Left ventricle myocardium inferior (tissue), 1 donor: ENCODE measurements around the gene PRKCQ. TPM values are rescaled to one million over a fixed set of nuclear protein-coding genes. Genes with fewer than 3 reads are reported as not detected.

ENCODE experiments used
- DNase-seq: peaks from one replicate; pipeline ENCODE4 v3.0.0-alpha.2; 2020
- H3K27ac ChIP-seq: fragments of 200-600 bp; replicated peaks from 2 replicates; pipeline ENCODE4 v1.8.0; 2021
- H3K27me3 ChIP-seq: fragments of 200-600 bp; 2 replicates; pipeline ENCODE4 v1.8.0; 2021; ENCODE audit warnings: low read depth
- H3K36me3 ChIP-seq: fragments of 200-600 bp; 2 replicates; pipeline ENCODE4 v1.8.0; 2021
- H3K4me1 ChIP-seq: fragments of 200-600 bp; 2 replicates; pipeline ENCODE4 v1.8.0; 2021
- H3K4me3 ChIP-seq: fragments of 200-600 bp; 2 replicates; pipeline ENCODE4 v1.8.0; 2021; ENCODE audit warnings: mild to moderate bottlenecking, moderate library complexity
- H3K9me3 ChIP-seq: fragments of 200-600 bp; replicated peaks from 2 replicates; pipeline ENCODE4 v1.8.0; 2021
- CTCF ChIP-seq: fragments of 200-600 bp; IDR thresholded peaks from 2 replicates; pipeline ENCODE4 v1.8.0; 2021; ENCODE audit warnings: antibody characterized with exemption, mild to moderate bottlenecking, borderline replicate concordance
- intact Hi-C: fragments of 100-400 bp; cut with micrococcal nuclease; formaldehyde crosslinking; loops from one replicate; pipeline ENCODE4 v1.11.0; 2022
- total RNA-seq: library from RNA; stranded (reverse); fragmentation: NEBNext Ultra II Directional; extraction: Animal tissue kit (Norgen Biotek cat#: 25700); gene quantifications from one replicate; pipeline ENCODE4 v1.2.1, GENCODE V29; 2021
- donor health status: DM: no; HTN: yes; CAD: no; lungs with severe emphysema.

Gene PRKCQ
- total RNA-seq, 1 donor from 2014 or later = 0.16 TPM

DNA sequence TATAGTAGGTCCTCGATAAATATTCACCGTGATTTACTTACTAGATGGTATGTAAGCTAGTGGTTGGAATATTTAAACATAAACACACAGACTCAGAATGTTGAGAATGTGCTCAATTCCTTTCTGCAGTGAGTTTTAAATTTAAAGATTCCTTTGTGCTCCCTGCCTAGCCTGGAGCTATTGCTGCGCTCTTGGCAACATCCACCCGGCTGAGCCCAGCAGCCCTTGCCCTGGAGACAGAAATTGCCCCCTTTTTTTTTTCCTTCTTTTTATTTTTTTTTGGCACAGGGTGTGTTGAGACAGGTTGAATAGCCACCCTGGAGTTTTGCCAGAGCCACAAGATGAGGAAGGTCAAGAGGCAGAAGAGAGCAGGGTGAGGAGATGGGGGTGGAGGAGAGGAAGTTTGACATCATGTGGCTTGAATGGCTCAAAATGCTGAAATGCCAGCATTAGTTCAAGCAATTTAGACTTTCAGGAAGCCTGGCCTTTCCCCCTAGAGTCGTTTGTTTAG, 180.8 kb downstream of the PRKCQ start:
- peaks cover 5% of the 10 kb centered on the region for H3K4me1 ChIP-seq
- no peaks in the 10 kb centered on the region for H3K9me3 ChIP-seq
- no peaks in the 10 kb centered on the region for H3K27me3 ChIP-seq
- TF ChIP-seq CTCF = no peak
- H3K27ac ChIP-seq = no peak overlapping the region
- no peak overlapping the region for H3K4me3 ChIP-seq
- intact Hi-C loops = no loop called here
- no peak for DNase-seq
- H3K36me3 ChIP-seq = no peaks in the 10 kb centered on the region

DNA sequence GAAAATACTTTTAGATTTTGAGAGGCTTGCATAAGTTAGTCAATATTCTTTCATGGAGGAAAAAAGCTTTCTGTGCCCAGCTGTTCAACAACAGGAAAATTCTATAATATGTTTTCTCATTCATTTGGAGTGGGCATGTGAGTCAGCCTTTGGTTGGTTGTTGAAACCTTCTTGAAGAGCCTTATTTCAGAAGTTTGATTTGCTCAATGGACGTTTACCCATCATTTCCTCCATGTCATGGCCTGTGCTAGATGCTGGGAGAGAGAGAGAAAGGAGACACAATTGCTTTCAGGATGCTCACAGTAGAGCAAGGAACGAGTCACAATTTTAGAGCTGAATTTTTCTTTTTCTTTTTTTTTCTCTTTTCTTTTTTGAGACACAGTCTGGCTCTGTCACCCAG, 181.7 kb downstream of the PRKCQ start:
- intact Hi-C loops = no loop called here
- H3K27me3 ChIP-seq = no peaks in the 10 kb centered on the region
- H3K9me3 ChIP-seq = no peaks in the 10 kb centered on the region
- no peak for TF ChIP-seq CTCF
- H3K4me3 ChIP-seq = no peak overlapping the region
- no peak overlapping the region for H3K27ac ChIP-seq
- DNase-seq = no peak
- H3K4me1 ChIP-seq = peaks cover 5% of the 10 kb centered on the region
- H3K36me3 ChIP-seq = no peaks in the 10 kb centered on the region

DNA sequence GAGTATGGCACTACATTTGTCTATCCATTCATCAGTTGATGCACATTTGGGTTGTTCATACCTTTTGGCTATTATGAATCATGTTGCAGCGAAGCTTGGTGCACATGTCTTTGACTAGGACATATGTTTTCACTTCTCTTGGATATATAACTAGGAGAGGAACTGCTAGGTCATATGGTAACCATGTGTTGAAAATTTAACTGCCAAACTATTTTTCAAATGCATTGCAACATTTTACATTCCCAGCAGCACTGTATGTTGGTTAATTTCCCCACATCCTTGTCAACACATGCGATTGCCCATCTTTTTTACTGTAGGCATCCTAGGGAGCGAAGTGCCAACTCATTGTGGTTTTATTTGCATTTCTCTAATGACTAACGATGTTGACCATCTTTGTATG, 183.4 kb downstream of the PRKCQ start:
- no peaks in the 10 kb centered on the region for H3K36me3 ChIP-seq
- no peak for DNase-seq
- peaks cover 5% of the 10 kb centered on the region for H3K4me1 ChIP-seq
- no peak for TF ChIP-seq CTCF
- no peak overlapping the region for H3K4me3 ChIP-seq
- intact Hi-C loops = no loop called here
- no peaks in the 10 kb centered on the region for H3K27me3 ChIP-seq
- H3K9me3 ChIP-seq = no peaks in the 10 kb centered on the region
- H3K27ac ChIP-seq = no peak overlapping the region

DNA sequence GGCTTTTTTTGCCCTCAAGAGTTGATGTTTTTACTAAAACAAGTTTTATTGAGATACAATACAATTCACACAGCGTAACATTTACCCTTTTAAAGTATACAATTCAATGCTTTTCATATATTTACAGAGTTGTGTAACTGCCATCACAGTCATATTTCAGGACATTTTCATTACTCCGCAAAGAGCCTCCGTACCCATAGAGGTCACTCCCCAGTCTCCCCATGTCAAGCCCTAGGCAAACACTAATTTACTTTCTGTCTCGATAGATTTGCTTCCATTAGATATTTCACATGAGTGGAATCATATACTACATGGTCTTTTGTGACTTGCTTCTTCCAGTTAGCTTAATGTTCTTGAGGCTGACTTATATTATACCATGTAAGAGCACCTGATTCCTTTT, 183.8 kb downstream of the PRKCQ start:
- Histone ChIP-seq H3K36me3 (no peaks in the 10 kb centered on the region), H3K4me3 (no peak overlapping the region), H3K9me3 (peaks cover 2% of the 10 kb centered on the region), H3K27me3 (no peaks in the 10 kb centered on the region), H3K27ac (no peak overlapping the region), H3K4me1 (peaks cover under 1% of the 10 kb centered on the region)
- intact Hi-C loops = no loop called here
- DNase-seq = no peak
- TF ChIP-seq CTCF = no peak

- H3K27me3 ChIP-seq = no peaks in the 10 kb centered on the region
- H3K27ac ChIP-seq = no peak overlapping the region
- TF ChIP-seq CTCF = no peak
- H3K9me3 ChIP-seq = peaks cover 8% of the 10 kb centered on the region
- no peaks in the 10 kb centered on the region for H3K4me1 ChIP-seq
- no peaks in the 10 kb centered on the region for H3K36me3 ChIP-seq
- no peak overlapping the region for H3K4me3 ChIP-seq
- intact Hi-C loops = no loop called here
- no peak for DNase-seq
Measured at GRCh38 chr10:6395606-6396005, 184.5 kb downstream of the PRKCQ start.

- H3K27me3 ChIP-seq = no peaks in the 10 kb centered on the region
- TF ChIP-seq CTCF = no peak
- H3K4me1 ChIP-seq = no peaks in the 10 kb centered on the region
- DNase-seq = no peak
- intact Hi-C loops = no loop called here
- H3K9me3 ChIP-seq = peaks cover 23% of the 10 kb centered on the region
- no peaks in the 10 kb centered on the region for H3K36me3 ChIP-seq
- no peak overlapping the region for H3K4me3 ChIP-seq
- H3K27ac ChIP-seq = no peak overlapping the region
Measured at GRCh38 chr10:6394084-6394483, 186.0 kb downstream of the PRKCQ start.
